ENCODE measurements around the gene OR51S1. TPM values are rescaled to one million over a fixed set of nuclear protein-coding genes. Genes with fewer than 3 reads are reported as not detected.
"Not testable (repeated sequence)": the region's sequence is repeated elsewhere in the genome, so short reads cannot be mapped to it uniquely, and the experiment has no call there.

OR51S1 gene
- total RNA-seq, 2 donors from 2014 or later, result not detected

DNA sequence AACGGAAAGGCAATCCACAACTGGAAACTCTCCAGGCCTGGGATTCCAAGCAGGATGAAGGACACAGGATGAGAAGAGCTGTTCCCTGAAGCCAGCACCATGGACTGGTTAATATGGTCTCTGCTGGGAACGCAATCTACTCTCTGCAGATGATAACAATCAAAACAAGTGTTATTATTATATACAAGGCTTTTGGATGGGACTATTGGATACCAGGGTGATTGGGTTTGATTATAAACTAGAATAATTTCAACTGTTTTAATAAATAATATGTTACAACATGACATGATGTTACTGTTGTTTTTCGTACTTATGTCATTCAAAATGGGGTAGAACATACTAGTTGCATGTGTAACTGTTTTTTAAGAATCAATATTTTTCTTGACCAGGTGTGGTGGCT lies 44.7 kb downstream of the OR51S1 start, which contains the start of gene OR52R1:
TSS of gene OR52R1 (minus strand) at position 101 of the 400 bp plus-strand sequence. CDS start at position 101, 0 bp downstream.
- Histone ChIP-seq H3K27ac (no peak within 1 kb of the TSS), H3K9me3 (no peaks in the 10 kb centered on the region), H3K27me3 (no peaks in the 10 kb centered on the region), H3K36me3 (no peaks in the 10 kb centered on the region), H3K4me1 (peaks cover 0 to 2% of the 10 kb centered on the region in 2 donors), H3K4me3 (no peak within 1 kb of the TSS)
- TF ChIP-seq, protein P1, sequence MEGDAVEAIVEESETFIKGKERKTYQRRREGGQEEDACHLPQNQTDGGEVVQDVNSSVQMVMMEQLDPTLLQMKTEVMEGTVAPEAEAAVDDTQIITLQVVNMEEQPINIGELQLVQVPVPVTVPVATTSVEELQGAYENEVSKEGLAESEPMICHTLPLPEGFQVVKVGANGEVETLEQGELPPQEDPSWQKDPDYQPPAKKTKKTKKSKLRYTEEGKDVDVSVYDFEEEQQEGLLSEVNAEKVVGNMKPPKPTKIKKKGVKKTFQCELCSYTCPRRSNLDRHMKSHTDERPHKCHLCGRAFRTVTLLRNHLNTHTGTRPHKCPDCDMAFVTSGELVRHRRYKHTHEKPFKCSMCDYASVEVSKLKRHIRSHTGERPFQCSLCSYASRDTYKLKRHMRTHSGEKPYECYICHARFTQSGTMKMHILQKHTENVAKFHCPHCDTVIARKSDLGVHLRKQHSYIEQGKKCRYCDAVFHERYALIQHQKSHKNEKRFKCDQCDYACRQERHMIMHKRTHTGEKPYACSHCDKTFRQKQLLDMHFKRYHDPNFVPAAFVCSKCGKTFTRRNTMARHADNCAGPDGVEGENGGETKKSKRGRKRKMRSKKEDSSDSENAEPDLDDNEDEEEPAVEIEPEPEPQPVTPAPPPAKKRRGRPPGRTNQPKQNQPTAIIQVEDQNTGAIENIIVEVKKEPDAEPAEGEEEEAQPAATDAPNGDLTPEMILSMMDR (IDR thresholded peaks at IDR 0.05), result no peak
- DNase-seq (ENCODE audit: low spot score), result no peak

DNA sequence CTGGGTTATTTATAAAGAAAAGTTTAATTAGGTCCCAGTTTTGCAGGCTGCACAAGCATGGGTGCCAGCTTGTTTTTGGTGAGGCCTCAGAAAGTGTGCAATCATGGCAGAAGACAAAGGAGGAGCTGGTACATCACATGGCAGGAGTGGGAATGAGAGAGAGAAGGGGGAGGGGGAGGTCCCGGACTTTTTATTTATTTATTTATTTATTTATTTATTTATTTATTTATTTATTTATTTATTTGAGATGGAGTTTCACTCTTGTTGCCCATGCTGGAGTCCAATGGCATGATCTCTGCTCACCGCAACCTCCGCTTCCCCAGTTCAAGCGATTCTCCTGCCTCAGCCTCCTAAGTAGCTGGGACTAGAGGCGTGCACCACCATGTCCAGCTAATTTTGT lies 47.7 kb downstream of the OR51S1 start:
- not testable (repeated sequence) for H3K36me3 ChIP-seq; H3K4me3 ChIP-seq; H3K4me1 ChIP-seq; H3K9me3 ChIP-seq; H3K27ac ChIP-seq; H3K27me3 ChIP-seq; DNase-seq (ENCODE audit: low spot score)

GRCh38 chr11:4798427-4799183 lies 50.4 kb downstream of the OR51S1 start:
- H3K4me1 ChIP-seq, result no peaks in the 10 kb centered on the region
- H3K27ac ChIP-seq, result no peak overlapping the region
- H3K4me3 ChIP-seq, result no peak overlapping the region
- no peaks in the 10 kb centered on the region for H3K36me3 ChIP-seq
- H3K27me3 ChIP-seq, result no peaks in the 10 kb centered on the region
- TF ChIP-seq, protein P1 (IDR thresholded peaks at IDR 0.05), result no peak
- DNase-seq (ENCODE audit: low spot score), result no peak
- no peaks in the 10 kb centered on the region for H3K9me3 ChIP-seq

Other genes with a start within 250 kb of the OR51S1 start
- 1 to 10 TPM; 7.5 to 9.6 TPM for gene TRIM68, start 241.0 kb downstream of the OR51S1 start, total RNA-seq
- not detected for gene OR51D1, start 211.7 kb downstream of the OR51S1 start, total RNA-seq
- gene OR51E1, start 205.2 kb downstream of the OR51S1 start, total RNA-seq, result 1 to 10 TPM in 1 of 2 donors, under 1 TPM in 1; 0.12 to 1.3 TPM
- under 1 TPM in 1 of 2 donors, not detected in 1; 0.15 TPM for gene OR51E2, start 151.4 kb downstream of the OR51S1 start, total RNA-seq
- not detected for gene MMP26, start 144.4 kb downstream of the OR51S1 start, total RNA-seq
- gene OR51F1, start 79.3 kb downstream of the OR51S1 start, total RNA-seq, result not detected
- gene OR52R1, start 44.8 kb downstream of the OR51S1 start, total RNA-seq, result not detected
- gene OR51F2, start 27.9 kb downstream of the OR51S1 start, total RNA-seq, result not detected
- gene OR51T1, start 32.7 kb upstream of the OR51S1 start, total RNA-seq, result not detected
- gene OR51A7, start 54.6 kb upstream of the OR51S1 start, total RNA-seq, result not detected
- not detected for gene OR51G2, start 70.1 kb upstream of the OR51S1 start, total RNA-seq
- not detected for gene OR51G1, start 75.1 kb upstream of the OR51S1 start, total RNA-seq
- not detected for gene OR51A4, start 98.4 kb upstream of the OR51S1 start, total RNA-seq
- not detected for gene OR51A2, start 106.5 kb upstream of the OR51S1 start, total RNA-seq
- gene OR51L1, start 145.6 kb upstream of the OR51S1 start, total RNA-seq, result not detected
- not detected for gene OR52J3, start 197.3 kb upstream of the OR51S1 start, total RNA-seq
- not detected for gene OR52E2, start 210.4 kb upstream of the OR51S1 start, total RNA-seq
- not detected for gene OR52E1, start 220.4 kb upstream of the OR51S1 start, total RNA-seq

Measured in right atrium auricular region (tissue), 2 donors.